Stimulated activated naive CD8-positive, alpha-beta T cell treated with anti-CD3 and anti-CD28 coated beads, Interleukin-15, amount 100 ng/mL, for 72 hours (primary cell): ENCODE results near the gene THAP4.

Source experiments
- ATAC-seq: fragments of 150-1000 bp; cut with Tn5 transposase; 2 replicates; pipeline ENCODE4 v1.10.0; 2021; ENCODE audit warnings: mild to moderate bottlenecking, moderate library complexity
- DNase-seq, 2 donors: peaks; one replicate each; pipeline ENCODE4 v3.0.0; 2021 to 2022
- H3K27ac Mint-ChIP-seq, 2 donors: one replicate each; pipeline ENCODE4 v1.8.0; 2022; ENCODE audit warnings: mild to moderate bottlenecking in 2 of 2, mixed read lengths in 2 of 2, moderate library complexity in 2 of 2
- H3K27me3 Mint-ChIP-seq: one replicate; pipeline ENCODE4 v1.8.0; 2022; ENCODE audit warnings: mixed read lengths
- H3K4me1 Mint-ChIP-seq: one replicate; pipeline ENCODE4 v1.8.0; 2022; ENCODE audit warnings: mild to moderate bottlenecking, mixed read lengths
- H3K4me3 Mint-ChIP-seq, 2 donors: one replicate each; pipeline ENCODE4 v1.8.0; 2022; ENCODE audit warnings: mild to moderate bottlenecking in 2 of 2, mixed read lengths in 2 of 2, moderate library complexity in 1 of 2
- H3K9me3 Mint-ChIP-seq, 2 donors: one replicate each; pipeline ENCODE4 v1.8.0; 2022; ENCODE audit warnings: mixed read lengths in 2 of 2

Gene THAP4

GRCh38 chr2:241612156-241613016, 24.6 kb downstream of the THAP4 start:
- DNase-seq, result no peak
- Mint-ChIP-seq H3K27me3 (no peaks in the 10 kb centered on the region), H3K4me3 (no peak overlapping the region), H3K27ac (no peak overlapping the region), H3K4me1 (peaks cover 41% of the 10 kb centered on the region), H3K9me3 (no peaks in the 10 kb centered on the region)
- no peak for ATAC-seq

- Mint-ChIP-seq H3K4me3 (peak overlapping the region; percentile 70 to 87), H3K4me1 (peaks cover 27% of the 10 kb centered on the region), H3K27me3 (no peaks in the 10 kb centered on the region), H3K27ac (no peak overlapping the region), H3K9me3 (no peaks in the 10 kb centered on the region)
- DNase-seq, result no peak
- ATAC-seq, result no peak
Observed at GRCh38 chr2:241611062-241611461, 25.9 kb downstream of the THAP4 start.

GRCh38 chr2:241609859-241610793, 26.8 kb downstream of the THAP4 start:
- H3K4me1 Mint-ChIP-seq, result peaks cover 22% of the 10 kb centered on the region
- no peaks in the 10 kb centered on the region for H3K9me3 Mint-ChIP-seq
- ATAC-seq (peak; percentile 98), DNase-seq (peak; percentile 91 to 93)
- peak overlapping the region; percentile 70 to 87 for H3K4me3 Mint-ChIP-seq
- peak overlapping the region; percentile 41 to 74 for H3K27ac Mint-ChIP-seq
- H3K27me3 Mint-ChIP-seq, result no peaks in the 10 kb centered on the region

- peaks cover 22% of the 10 kb centered on the region for H3K4me1 Mint-ChIP-seq
- DNase-seq (no peak), ATAC-seq (no peak)
- peak overlapping the region in 1 of 2 donors; percentile 1 for H3K27ac Mint-ChIP-seq
- no peaks in the 10 kb centered on the region for H3K27me3 Mint-ChIP-seq
- H3K9me3 Mint-ChIP-seq, result no peaks in the 10 kb centered on the region
- peak overlapping the region; percentile 44 to 76 for H3K4me3 Mint-ChIP-seq
Observed at GRCh38 chr2:241608881-241609280, 28.1 kb downstream of the THAP4 start.

- H3K27ac Mint-ChIP-seq, result no peak overlapping the region
Observed at GRCh38 chr2:241607162-241607885, 29.6 kb downstream of the THAP4 start.

GRCh38 chr2:241606186-241606585, 30.8 kb downstream of the THAP4 start:
- peaks cover 22% of the 10 kb centered on the region for H3K4me1 Mint-ChIP-seq
- H3K9me3 Mint-ChIP-seq, result no peaks in the 10 kb centered on the region
- no peak overlapping the region for H3K4me3 Mint-ChIP-seq
- DNase-seq (no peak), ATAC-seq (no peak)
- H3K27ac Mint-ChIP-seq, result peak overlapping the region in 1 of 2 donors; percentile 33
- H3K27me3 Mint-ChIP-seq, result no peaks in the 10 kb centered on the region

More at GRCh38 chr2:241607162-241607885, 29.6 kb downstream of the THAP4 start:
- H3K4me3 Mint-ChIP-seq, result no peak overlapping the region
- DNase-seq (no peak), ATAC-seq (no peak)
- H3K9me3 Mint-ChIP-seq, result no peaks in the 10 kb centered on the region
- no peaks in the 10 kb centered on the region for H3K27me3 Mint-ChIP-seq
- H3K4me1 Mint-ChIP-seq, result peaks cover 22% of the 10 kb centered on the region

- Mint-ChIP-seq H3K4me3 (no peak overlapping the region), H3K27me3 (no peaks in the 10 kb centered on the region), H3K9me3 (no peaks in the 10 kb centered on the region), H3K27ac (peak overlapping the region in 1 of 2 donors; percentile 74), H3K4me1 (peaks cover 5% of the 10 kb centered on the region)
- ATAC-seq (no peak), DNase-seq (no peak)
Observed at GRCh38 chr2:241603686-241604085, 33.3 kb downstream of the THAP4 start.

- H3K9me3 Mint-ChIP-seq, result no peaks in the 10 kb centered on the region
- H3K27ac Mint-ChIP-seq, result no peak overlapping the region
- DNase-seq (no peak), ATAC-seq (no peak)
- H3K4me1 Mint-ChIP-seq, result no peaks in the 10 kb centered on the region
- no peaks in the 10 kb centered on the region for H3K27me3 Mint-ChIP-seq
- H3K4me3 Mint-ChIP-seq, result no peak overlapping the region
Observed at GRCh38 chr2:241602720-241603119, 34.2 kb downstream of the THAP4 start.

- no peaks in the 10 kb centered on the region for H3K27me3 Mint-ChIP-seq
- ATAC-seq, result no peak
Observed at GRCh38 chr2:241601841-241602240, 35.1 kb downstream of the THAP4 start.

GRCh38 chr2:241599615-241600014, 37.3 kb downstream of the THAP4 start:
- no peaks in the 10 kb centered on the region for H3K9me3 Mint-ChIP-seq
- no peak overlapping the region for H3K4me3 Mint-ChIP-seq
- no peaks in the 10 kb centered on the region for H3K4me1 Mint-ChIP-seq
- no peak for ATAC-seq
- H3K27ac Mint-ChIP-seq, result no peak overlapping the region
- no peaks in the 10 kb centered on the region for H3K27me3 Mint-ChIP-seq
- no peak for DNase-seq

More at GRCh38 chr2:241601841-241602240, 35.1 kb downstream of the THAP4 start:
- Mint-ChIP-seq H3K27ac (peak overlapping the region in 1 of 2 donors; percentile 91), H3K9me3 (no peaks in the 10 kb centered on the region), H3K4me1 (no peaks in the 10 kb centered on the region), H3K4me3 (no peak overlapping the region)
- DNase-seq, result no peak

- H3K4me1 Mint-ChIP-seq, result no peaks in the 10 kb centered on the region
- H3K4me3 Mint-ChIP-seq, result no peak overlapping the region
- no peak for ATAC-seq
Observed at GRCh38 chr2:241598487-241598886, 38.5 kb downstream of the THAP4 start.

GRCh38 chr2:241598061-241598460, 38.9 kb downstream of the THAP4 start:
- no peaks in the 10 kb centered on the region for H3K9me3 Mint-ChIP-seq
- H3K27me3 Mint-ChIP-seq, result no peaks in the 10 kb centered on the region
- ATAC-seq (no peak), DNase-seq (no peak)
- no peak overlapping the region for H3K27ac Mint-ChIP-seq
- H3K4me1 Mint-ChIP-seq, result no peaks in the 10 kb centered on the region
- no peak overlapping the region for H3K4me3 Mint-ChIP-seq

More at GRCh38 chr2:241598487-241598886, 38.5 kb downstream of the THAP4 start:
- no peak for DNase-seq
- no peak overlapping the region for H3K27ac Mint-ChIP-seq
- H3K9me3 Mint-ChIP-seq, result no peaks in the 10 kb centered on the region
- no peaks in the 10 kb centered on the region for H3K27me3 Mint-ChIP-seq

- no peak overlapping the region for H3K4me3 Mint-ChIP-seq
- DNase-seq, result no peak
- ATAC-seq, result no peak
- H3K27ac Mint-ChIP-seq, result no peak overlapping the region
- H3K9me3 Mint-ChIP-seq, result no peaks in the 10 kb centered on the region
- H3K27me3 Mint-ChIP-seq, result no peaks in the 10 kb centered on the region
- no peaks in the 10 kb centered on the region for H3K4me1 Mint-ChIP-seq
Observed at GRCh38 chr2:241597561-241597960, 39.4 kb downstream of the THAP4 start.

- ATAC-seq, result no peak
- Mint-ChIP-seq H3K9me3 (no peaks in the 10 kb centered on the region), H3K27me3 (no peaks in the 10 kb centered on the region), H3K4me3 (no peak overlapping the region), H3K4me1 (no peaks in the 10 kb centered on the region), H3K27ac (no peak overlapping the region)
- no peak for DNase-seq
Observed at GRCh38 chr2:241595600-241596140, 41.3 kb downstream of the THAP4 start.

- H3K4me3 Mint-ChIP-seq, result no peak overlapping the region
- no peaks in the 10 kb centered on the region for H3K27me3 Mint-ChIP-seq
- H3K9me3 Mint-ChIP-seq, result peaks cover 0 to 4% of the 10 kb centered on the region in 2 donors
- H3K27ac Mint-ChIP-seq, result no peak overlapping the region
- H3K4me1 Mint-ChIP-seq, result no peaks in the 10 kb centered on the region
- DNase-seq, result no peak
- no peak for ATAC-seq
Observed at GRCh38 chr2:241593271-241593670, 43.7 kb downstream of the THAP4 start.
